IMR-90 (cell line): ENCODE measurements around the gene TMEM170B. TPM values are rescaled to one million over a fixed set of nuclear protein-coding genes. Genes with fewer than 3 reads are reported as not detected.

Experiments used
- ATAC-seq: fragments of 200-7000 bp; cut with Tn5 transposase; 2 replicates; pipeline ENCODE4 v1.9.1; 2020; ENCODE audit warnings: low read depth, mild to moderate bottlenecking, moderate library complexity
- BruUV-seq: library from RNA; stranded (reverse); fragments of 400-500 nt; replicated peaks from 2 replicates; lab custom pipeline; 2021; lab: Mats Ljungman, UMichigan
- CTCF ChIA-PET: fragments of 300-600 bp; formaldehyde crosslinking; extraction: SDS; loops from one replicate; lab custom pipeline; 2021; ENCODE audit warnings: antibody characterized with exemption; lab: Yijun Ruan, JAX
- POLR2A ChIA-PET: fragments of 300-600 bp; sonication (Branson Sonifier 250); formaldehyde crosslinking; loops from one replicate; lab custom pipeline; 2022; ENCODE audit warnings: antibody characterized with exemption; ENCODE audit not compliant: unreplicated experiment; lab: Charles Lee
- DNase-seq: peaks from one replicate; pipeline ENCODE4 v3.0.0; 2013
- H2AFZ ChIP-seq: replicated peaks from 2 replicates; pipeline ENCODE3; 2013; ENCODE audit warnings: low read length, mild to moderate bottlenecking; ENCODE audit not compliant: poor library complexity
- H2AK5ac ChIP-seq: 2 replicates; pipeline ENCODE4 v1.6.1; 2013; ENCODE audit warnings: low read depth, low read length, inconsistent platforms
- H2AK9ac ChIP-seq: replicated peaks from 2 replicates; pipeline ENCODE3; 2013; ENCODE audit warnings: mild to moderate bottlenecking, low read depth, low read length, moderate library complexity; ENCODE audit not compliant: poor library complexity
- H2BK120ac ChIP-seq: 2 replicates; pipeline ENCODE4 v1.6.1; 2013; ENCODE audit warnings: low read depth, low read length, inconsistent platforms
- H2BK15ac ChIP-seq: 3 replicates; pipeline ENCODE4 v1.6.1; 2013; ENCODE audit warnings: low read depth, low read length, inconsistent platforms
- H2BK20ac ChIP-seq: 2 replicates; pipeline ENCODE4 v1.6.1; 2013; ENCODE audit warnings: low read depth, mild to moderate bottlenecking, inconsistent platforms, low read length, moderate library complexity
- H2BK5ac ChIP-seq: 2 replicates; pipeline ENCODE4 v1.6.1; 2013; ENCODE audit warnings: mild to moderate bottlenecking, low read depth, low read length, inconsistent platforms; ENCODE audit not compliant: poor library complexity, severe bottlenecking
- H3K14ac ChIP-seq: replicated peaks from 2 replicates; pipeline ENCODE4 v1.6.1; 2013; ENCODE audit warnings: low read depth, low read length, inconsistent platforms
- H3K18ac ChIP-seq: 2 replicates; pipeline ENCODE4 v1.6.1; 2013; ENCODE audit warnings: low read depth, low read length, control low read depth
- H3K23ac ChIP-seq: 2 replicates; pipeline ENCODE4 v1.6.1; 2013; ENCODE audit warnings: low read depth, low read length, inconsistent platforms
- H3K27ac ChIP-seq: 2 replicates; pipeline ENCODE4 v1.5.1; 2013; ENCODE audit warnings: mild to moderate bottlenecking, control low read depth, low read length; ENCODE audit not compliant: insufficient read depth
- H3K27me3 ChIP-seq: 2 replicates; pipeline ENCODE4 v1.6.1; 2013; ENCODE audit warnings: low read length; ENCODE audit not compliant: control insufficient read depth, insufficient read depth
- H3K36me3 ChIP-seq: 2 replicates; pipeline ENCODE4 v1.6.1; 2013; ENCODE audit warnings: low read length, mixed read lengths; ENCODE audit not compliant: control insufficient read depth, insufficient read depth
- H3K4ac ChIP-seq: 2 replicates; pipeline ENCODE4 v1.6.1; 2013; ENCODE audit warnings: low read depth, low read length, inconsistent platforms
- H3K4me1 ChIP-seq: 2 replicates; pipeline ENCODE4 v1.6.1; 2013; ENCODE audit warnings: low read length, mixed read lengths; ENCODE audit not compliant: control insufficient read depth, insufficient read depth
- H3K4me2 ChIP-seq: 2 replicates; pipeline ENCODE4 v1.6.1; 2013; ENCODE audit warnings: low read depth, mild to moderate bottlenecking, control low read depth, low read length, moderate library complexity
- H3K4me3 ChIP-seq: 2 replicates; pipeline ENCODE4 v1.5.1; 2013; ENCODE audit warnings: low read depth, mild to moderate bottlenecking, control low read depth, low read length, moderate library complexity; ENCODE audit not compliant: insufficient read depth
- H3K56ac ChIP-seq: 2 replicates; pipeline ENCODE4 v1.6.1; 2013; ENCODE audit warnings: low read length, inconsistent platforms; ENCODE audit not compliant: insufficient read depth; ENCODE audit errors: extremely low read depth
- H3K79me1 ChIP-seq, 2 experiments: 2 replicates each; pipeline ENCODE4 v1.6.1; 2013; ENCODE audit warnings: low read length in 2 of 2, inconsistent platforms in 1 of 2, low read depth in 1 of 2
- H3K9ac ChIP-seq: 2 replicates; pipeline ENCODE4 v1.6.1; 2013; ENCODE audit warnings: low read depth, low read length, control low read depth
- H3K9me1 ChIP-seq: 2 replicates; pipeline ENCODE4 v1.6.1; 2013; ENCODE audit warnings: low read length, inconsistent platforms; ENCODE audit not compliant: insufficient read depth
- H3K9me3 ChIP-seq: 2 replicates; pipeline ENCODE4 v1.6.1; 2013; ENCODE audit warnings: low read length; ENCODE audit not compliant: control insufficient read depth, insufficient read depth
- H4K20me1 ChIP-seq: 2 replicates; pipeline ENCODE4 v1.6.1; 2013; ENCODE audit warnings: low read length, inconsistent platforms; ENCODE audit not compliant: insufficient read depth
- H4K5ac ChIP-seq: 2 replicates; pipeline ENCODE4 v1.6.1; 2013; ENCODE audit warnings: mild to moderate bottlenecking, low read depth, low read length, control low read depth
- H4K8ac ChIP-seq, 2 experiments: 2 replicates each; pipeline ENCODE4 v1.6.1; 2013; ENCODE audit warnings: low read depth in 2 of 2, low read length in 2 of 2, control low read depth in 1 of 2, inconsistent platforms in 1 of 2
- H4K91ac ChIP-seq: 2 replicates; pipeline ENCODE4 v1.6.1; 2013; ENCODE audit warnings: low read depth, low read length, inconsistent platforms; ENCODE audit not compliant: insufficient read depth
- BHLHE40 ChIP-seq: fragments of 150-350 bp; IDR thresholded peaks from 2 replicates; pipeline ENCODE4 v1.6.1; 2016; ENCODE audit warnings: mild to moderate bottlenecking, low read depth, low read length
- CHD1 ChIP-seq: IDR thresholded peaks from 2 replicates; pipeline ENCODE4 v1.6.1; 2012; ENCODE audit warnings: low read depth, low read length, improper control_type of control experiment
- FOS ChIP-seq: fragments of 150-350 bp; IDR thresholded peaks from 2 replicates; pipeline ENCODE4 v1.6.1; 2016; ENCODE audit warnings: low read depth, low read length
- MAFK ChIP-seq: IDR thresholded peaks from 2 replicates; pipeline ENCODE4 v1.6.1; 2012; ENCODE audit warnings: low read depth, low read length, improper control_type of control experiment
- MAZ ChIP-seq: IDR thresholded peaks from 2 replicates; pipeline ENCODE4 v1.6.1; 2012; ENCODE audit warnings: low read depth, mild to moderate bottlenecking, low read length, improper control_type of control experiment, moderate library complexity, borderline replicate concordance
- MXI1 ChIP-seq: IDR thresholded peaks from 2 replicates; pipeline ENCODE4 v1.6.1; 2012; ENCODE audit warnings: low read depth, mild to moderate bottlenecking, low read length, moderate library complexity, borderline replicate concordance
- NFE2L2 ChIP-seq: fragments of 150-350 bp; IDR thresholded peaks from 2 replicates; pipeline ENCODE4 v1.6.1; 2016; ENCODE audit warnings: low read depth, mild to moderate bottlenecking, low read length
- POLR2A ChIP-seq: IDR thresholded peaks from 2 replicates; pipeline ENCODE4 v1.6.1; 2012; ENCODE audit warnings: mild to moderate bottlenecking, low read depth, low read length
- RAD21 ChIP-seq: IDR thresholded peaks from 2 replicates; pipeline ENCODE4 v1.6.1; 2012; ENCODE audit warnings: low read length, improper control_type of control experiment
- RCOR1 ChIP-seq: IDR thresholded peaks from 2 replicates; pipeline ENCODE4 v1.6.1; 2012; ENCODE audit warnings: mild to moderate bottlenecking, low read length, improper control_type of control experiment; ENCODE audit not compliant: insufficient replicate concordance
- RFX5 ChIP-seq: IDR thresholded peaks from 2 replicates; pipeline ENCODE4 v1.8.0; 2012; ENCODE audit warnings: low read depth, mild to moderate bottlenecking, low read length, moderate library complexity
- SMC3 ChIP-seq: fragments of 150-350 bp; IDR thresholded peaks from 2 replicates; pipeline ENCODE4 v1.6.1; 2016; ENCODE audit warnings: low read depth, mild to moderate bottlenecking, antibody characterized with exemption, low read length, moderate library complexity
- dilution Hi-C: fragments of 300-500 bp; cut with HindIII; formaldehyde crosslinking; loops from one replicate; pipeline ENCODE4 v1.14.3; 2018; ENCODE audit warnings: low sequenced_read_pairs; ENCODE audit not compliant: unreplicated experiment
- in situ Hi-C: fragments of 300-500 bp; cut with MboI; formaldehyde crosslinking; loops from 3 replicates; pipeline ENCODE4 v1.14.3; 2019; ENCODE audit warnings: low sequenced_read_pairs, inconsistent platforms, mixed read lengths
- intact Hi-C: fragments of 100-400 bp; cut with micrococcal nuclease; formaldehyde crosslinking; loops from 2 replicates; pipeline ENCODE4 v1.10.0; 2022
- polyA plus RNA-seq, 3 experiments: library from polyadenylated mRNA; depleted of rRNA; stranded (reverse); fragments of >200 nt; gene quantifications; 2 replicates each; pipeline ENCODE4 v1.2.3, GENCODE V29; 2012; ENCODE audit warnings: low replicate concordance in 1 of 3
- total RNA-seq: library from RNA; depleted of rRNA; stranded (reverse); fragments of >200 nt; gene quantifications from 2 replicates; pipeline ENCODE4 v1.2.3, GENCODE V29; 2012

TMEM170B gene
- total and polyA plus RNA-seq, 2 of the 4 experiments (the other 2 are of a cell fraction): 0.10 to 0.18 TPM

DNA sequence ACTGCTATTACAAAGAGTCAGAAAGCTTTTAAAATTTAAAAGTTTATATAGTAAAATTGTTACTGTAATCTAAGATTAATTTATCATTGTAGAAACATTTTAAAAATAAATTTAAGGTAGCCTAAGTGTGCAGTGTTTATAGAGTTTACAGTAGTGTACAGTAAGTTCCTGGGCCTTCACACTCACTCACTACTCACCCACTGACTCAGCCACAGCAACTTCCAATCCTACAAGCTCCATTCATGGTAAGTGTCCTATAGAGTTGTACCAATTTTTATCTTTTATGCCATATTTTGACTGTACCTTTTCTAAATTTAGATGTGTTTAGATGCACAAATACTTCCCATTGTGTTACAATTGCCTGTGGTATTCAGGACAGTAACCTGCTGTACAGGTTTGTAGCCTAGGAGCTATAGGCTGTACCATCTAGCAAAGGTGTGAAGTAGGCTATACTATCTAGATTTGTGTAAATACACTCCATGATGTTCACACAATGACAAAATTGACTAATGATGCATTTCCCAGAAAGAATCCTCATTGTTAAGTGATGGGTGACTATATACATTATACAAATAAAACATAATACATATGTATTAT is 10.2 kb upstream of the TMEM170B start:
- no peaks in the 10 kb centered on the region for H3K9me3 ChIP-seq
- CTCF ChIA-PET: interaction anchor here (0.7 kb wide), 1 partner anchor 1432 kb away, joined by 4 read pairs; no protein-coding TSS in a partner anchor

More for the DNA sequence above, 10.2 kb upstream of the TMEM170B start:
- H3K18ac ChIP-seq: no peak overlapping the region
- H4K8ac ChIP-seq: no peak overlapping the region
- intact Hi-C loops: no loop called here
- no peak overlapping the region for H2AK5ac ChIP-seq
- H3K4me1 ChIP-seq: no peaks in the 10 kb centered on the region
- no peaks in the 10 kb centered on the region for H3K79me1 ChIP-seq
- no peak overlapping the region for H2BK20ac ChIP-seq
- H3K27ac ChIP-seq: no peak overlapping the region
- H2BK15ac ChIP-seq: no peak overlapping the region
- no peak overlapping the region for H4K91ac ChIP-seq
- H3K56ac ChIP-seq: no peak overlapping the region
- no peak overlapping the region for H2AFZ ChIP-seq
- no peak overlapping the region for H2BK5ac ChIP-seq
- peaks cover 3% of the 10 kb centered on the region; the same call in 1 of the 2 replicates for H3K9me1 ChIP-seq
- no peak overlapping the region for H3K4ac ChIP-seq
- no TSS peak for BruUV-seq
- H2AK9ac ChIP-seq: no peak overlapping the region
- TF ChIP-seq NFE2L2: no peak
- TF ChIP-seq CHD1: no peak
- no peak for TF ChIP-seq MXI1
- TF ChIP-seq RAD21: no peak
- no peak for TF ChIP-seq FOS
- no peak for TF ChIP-seq MAZ
- TF ChIP-seq POLR2A: no peak
- TF ChIP-seq MAFK: no peak
- TF ChIP-seq SMC3: no peak
- TF ChIP-seq RFX5: no peak
- TF ChIP-seq BHLHE40: no peak
- no peak for TF ChIP-seq RCOR1
- peak; percentile 70 for ATAC-seq
- H4K5ac ChIP-seq: no peak overlapping the region
- dilution Hi-C loops: no loop called here
- H4K20me1 ChIP-seq: no peaks in the 10 kb centered on the region
- H3K4me3 ChIP-seq: no peak overlapping the region
- H3K23ac ChIP-seq: no peak overlapping the region
- no peak overlapping the region for H3K14ac ChIP-seq
- in situ Hi-C loops: no loop called here
- POLR2A ChIA-PET: no interaction called here
- H3K36me3 ChIP-seq: no peaks in the 10 kb centered on the region
- peak; percentile 34 for DNase-seq
- H3K9ac ChIP-seq: no peak overlapping the region
- no peak overlapping the region for H2BK120ac ChIP-seq
- H3K4me2 ChIP-seq: no peak overlapping the region
- peaks cover 14% of the 10 kb centered on the region for H3K27me3 ChIP-seq
